BE2C (cell line): ENCODE results near the gene HSPA4L. TPM values are rescaled to one million over a fixed set of nuclear protein-coding genes. Genes with fewer than 3 reads are reported as not detected.

Experiments
- DNase-seq: peaks from one replicate; pipeline ENCODE4 v3.0.0-alpha.2; 2020
- H3K27me3 ChIP-seq: fragments of 250-450 bp; sonication (Bioruptor Pico); 2 replicates; pipeline ENCODE4 v1.5.1; 2020; ENCODE audit warnings: mild to moderate bottlenecking
- H3K36me3 ChIP-seq: fragments of 250-450 bp; sonication (Bioruptor Pico); 2 replicates; pipeline ENCODE4 v1.5.1; 2020; ENCODE audit warnings: mild to moderate bottlenecking
- H3K4me1 ChIP-seq: fragments of 250-450 bp; sonication (Bioruptor Pico); 2 replicates; pipeline ENCODE4 v1.5.1; 2020
- H3K4me3 ChIP-seq: 2 replicates; pipeline ENCODE4 v1.5.1; 2011; ENCODE audit warnings: low read depth, low read length
- H3K9me3 ChIP-seq: fragments of 250-450 bp; sonication (Bioruptor Pico); 2 replicates; pipeline ENCODE4 v1.5.1; 2020
- CTCF ChIP-seq: IDR thresholded peaks from 2 replicates; pipeline ENCODE4 v1.5.1; 2012; ENCODE audit warnings: mild to moderate bottlenecking, low read depth, low read length
- polyA plus RNA-seq: library from polyadenylated mRNA; unstranded; fragments of >200 nt; gene quantifications from one replicate; pipeline ENCODE4 v1.2.1, GENCODE V29; 2012; ENCODE audit warnings: low read depth, missing spikeins; ENCODE audit not compliant: insufficient read length, insufficient read depth

The HSPA4L gene
- polyA plus RNA-seq = 0.79 TPM

GRCh38 chr4:127782275-127783025 lies at the start of gene HSPA4L:
Gene HSPA4L (plus strand): TSS chr4:127782322. CDS start chr4:127782551, 229 bp downstream.
- Histone ChIP-seq H3K27me3 (no peaks in the 10 kb centered on the region), H3K9me3 (no peaks in the 10 kb centered on the region), H3K36me3 (no peaks in the 10 kb centered on the region), H3K4me3 (peak within 1 kb of the TSS; percentile 81), H3K4me1 (no peaks in the 10 kb centered on the region)
- DNase-seq = peak; percentile 75
- peak; percentile 34; the same call in 1 of the 2 replicates for TF ChIP-seq CTCF

GRCh38 chr4:127732623-127733328 lies 49.3 kb upstream of the HSPA4L start:
- Histone ChIP-seq H3K4me1 (no peaks in the 10 kb centered on the region), H3K36me3 (no peaks in the 10 kb centered on the region), H3K4me3 (no peak overlapping the region), H3K9me3 (no peaks in the 10 kb centered on the region), H3K27me3 (no peaks in the 10 kb centered on the region)
- no peak for DNase-seq
- peak; percentile 51 for TF ChIP-seq CTCF

GRCh38 chr4:127734976-127735375 lies 47.1 kb upstream of the HSPA4L start:
- no peak overlapping the region for H3K4me3 ChIP-seq
- no peaks in the 10 kb centered on the region for H3K4me1 ChIP-seq
- no peaks in the 10 kb centered on the region for H3K36me3 ChIP-seq
- H3K9me3 ChIP-seq = no peaks in the 10 kb centered on the region
- TF ChIP-seq CTCF = no peak
- H3K27me3 ChIP-seq = no peaks in the 10 kb centered on the region
- DNase-seq = no peak

- no peak overlapping the region for H3K4me3 ChIP-seq
- no peaks in the 10 kb centered on the region for H3K4me1 ChIP-seq
- no peak for TF ChIP-seq CTCF
- H3K9me3 ChIP-seq = no peaks in the 10 kb centered on the region
- DNase-seq = no peak
- H3K36me3 ChIP-seq = no peaks in the 10 kb centered on the region
- no peaks in the 10 kb centered on the region for H3K27me3 ChIP-seq
These were observed 44.8 kb upstream of the HSPA4L start for GRCh38 chr4:127737295-127737694.

GRCh38 chr4:127741247-127741646 lies 40.9 kb upstream of the HSPA4L start:
- Histone ChIP-seq H3K9me3 (no peaks in the 10 kb centered on the region), H3K4me3 (no peak overlapping the region), H3K36me3 (no peaks in the 10 kb centered on the region), H3K27me3 (no peaks in the 10 kb centered on the region), H3K4me1 (no peaks in the 10 kb centered on the region)
- TF ChIP-seq CTCF = no peak
- DNase-seq = no peak

GRCh38 chr4:127747883-127748282 lies 34.2 kb upstream of the HSPA4L start:
- no peaks in the 10 kb centered on the region for H3K27me3 ChIP-seq
- H3K4me1 ChIP-seq = no peaks in the 10 kb centered on the region
- no peaks in the 10 kb centered on the region for H3K9me3 ChIP-seq
- H3K4me3 ChIP-seq = no peak overlapping the region
- H3K36me3 ChIP-seq = no peaks in the 10 kb centered on the region
- TF ChIP-seq CTCF = no peak
- DNase-seq = no peak
